Renal cortex interstitium (tissue), 3 donors: ENCODE data around the gene CCNI. TPM values are rescaled to one million over a fixed set of nuclear protein-coding genes. Genes with fewer than 3 reads are reported as not detected.

Experiments
- polyA plus RNA-seq, 3 donors: library from polyadenylated mRNA; unstranded; fragments of 120-200 nt; gene quantifications; one replicate each; pipeline ENCODE4 v1.2.1, GENCODE V29; 2013; ENCODE audit not compliant: insufficient read length in 3 of 3

CCNI gene
- polyA plus RNA-seq, 3 donors: 411 to 470 (median 412) TPM

Other genes starting within 250 kb of the CCNI start
- 1 to 10 TPM; 4.6 to 7.5 (median 4.8) TPM for gene SOWAHB, start 177.8 kb downstream of the CCNI start, polyA plus RNA-seq
- gene SEPTIN11, start 126.2 kb downstream of the CCNI start, polyA plus RNA-seq: 100 to 1,000 TPM; 255 to 308 (median 256) TPM
- gene CCNG2, start 81.2 kb upstream of the CCNI start, polyA plus RNA-seq: 100 to 1,000 TPM; 126 to 169 (median 167) TPM